HCT116 (cell line): ENCODE data around the gene ERGIC1. TPM values are rescaled to one million over a fixed set of nuclear protein-coding genes. Genes with fewer than 3 reads are reported as not detected.

ENCODE experiments used
- ATAC-seq: fragments of 200-7000 bp; cut with Tn5 transposase; 2 replicates; pipeline ENCODE4 v1.9.1; 2020; ENCODE audit warnings: mild to moderate bottlenecking, moderate library complexity
- BruUV-seq: library from RNA; stranded (reverse); fragments of 400-500 nt; replicated peaks from 2 replicates; lab custom pipeline; 2021; lab: Mats Ljungman, UMichigan
- CTCF ChIA-PET: fragments of 300-600 bp; sonication (Branson Sonifier 250); formaldehyde crosslinking; loops from one replicate; lab custom pipeline; 2021; ENCODE audit warnings: antibody characterized with exemption; lab: Charles Lee
- POLR2A ChIA-PET: fragments of 300-600, 350-600 bp; sonication (Branson Sonifier 250); formaldehyde crosslinking; loops from one replicate; lab custom pipeline; 2021; ENCODE audit warnings: antibody characterized with exemption; lab: Charles Lee
- RAD21 ChIA-PET, 2 experiments: fragments of 300-600 bp; sonication (Branson Sonifier 250); formaldehyde crosslinking; loops; one replicate each; lab custom pipeline; 2023; ENCODE audit warnings: low total read pairs in 2 of 2; ENCODE audit not compliant: uncharacterized antibody in 2 of 2, unreplicated experiment in 2 of 2, low non-redundant PET in 1 of 2; lab: Charles Lee
- DNase-seq: peaks from one replicate; pipeline ENCODE4 v3.0.0-alpha.2; 2010; ENCODE audit warnings: low read depth, low spot score
- H2AFZ ChIP-seq: fragments of 200-600 bp; shearing (Covaris generic), sonication (generic); 2 replicates; pipeline ENCODE4 v1.6.1; 2017; ENCODE audit warnings: low read depth, mixed run types, mixed read lengths, antibody characterized with exemption, low read length; ENCODE audit not compliant: poor library complexity, severe bottlenecking
- H3K27ac ChIP-seq: 2 replicates; pipeline ENCODE4 v1.5.1; 2012; ENCODE audit warnings: low read depth, low read length
- H3K27me3 ChIP-seq: fragments of 200-600 bp; sonication (generic); 2 replicates; pipeline ENCODE4 v1.6.1; 2016; ENCODE audit warnings: mixed run types, low read length, mixed read lengths; ENCODE audit not compliant: insufficient read depth
- H3K36me3 ChIP-seq, 2 experiments: fragments of 200-500 bp in 1 of 2; fragments of 200-600 bp in 1 of 2; sonication (Bioruptor generic) in 1 of 2; sonication (generic) in 1 of 2; 2 replicates each; pipeline versions ENCODE4 v1.5.1 to v1.6.1; 2014 to 2016; ENCODE audit warnings: low read length in 2 of 2, inconsistent platforms in 1 of 2, mixed read lengths in 1 of 2, mixed run types in 1 of 2; ENCODE audit not compliant: insufficient read depth in 2 of 2, control insufficient read depth in 1 of 2
- H3K4me1 ChIP-seq, 2 experiments: fragments of 200-600 bp in 1 of 2; sonication (generic) in 1 of 2; 2 replicates each; pipeline versions ENCODE4 v1.5.1 to v1.6.1; 2012 to 2017; ENCODE audit warnings: low read length in 2 of 2, inconsistent platforms in 1 of 2, mild to moderate bottlenecking in 1 of 2, mixed read lengths in 1 of 2, mixed run types in 1 of 2, moderate library complexity in 1 of 2; ENCODE audit not compliant: insufficient read depth in 2 of 2, control insufficient read depth in 1 of 2
- H3K4me2 ChIP-seq: fragments of 200-600 bp; sonication (generic); 2 replicates; pipeline ENCODE4 v1.6.1; 2017; ENCODE audit warnings: mixed run types, low read length, mixed read lengths
- H3K4me3 ChIP-seq, 2 experiments: fragments of 200-600 bp in 1 of 2; sonication (generic) in 1 of 2; replicated peaks in 1 of 2; 2 replicates each; pipeline ENCODE4 v1.5.1; 2011 to 2016; ENCODE audit warnings: low read length in 2 of 2, control low read depth in 1 of 2, low read depth in 1 of 2, mild to moderate bottlenecking in 1 of 2, mixed read lengths in 1 of 2, mixed run types in 1 of 2
- H3K79me2 ChIP-seq: fragments of 200-600 bp; sonication (generic); 2 replicates; pipeline ENCODE4 v1.6.1; 2017; ENCODE audit warnings: mild to moderate bottlenecking, mixed run types, low read length, moderate library complexity, mixed read lengths; ENCODE audit not compliant: insufficient read depth
- H3K9ac ChIP-seq: fragments of 200-600 bp; sonication (generic); 2 replicates; pipeline ENCODE4 v1.6.1; 2016; ENCODE audit warnings: low read length, mixed read lengths
- H3K9me2 ChIP-seq: fragments of 200-600 bp; sonication (generic), shearing (Covaris generic); 2 replicates; pipeline ENCODE4 v1.6.1; 2017; ENCODE audit warnings: mixed run types, mild to moderate bottlenecking, moderate library complexity; ENCODE audit not compliant: insufficient read depth
- H3K9me3 ChIP-seq, 2 experiments: fragments of 200-500 bp in 1 of 2; fragments of 200-600 bp in 1 of 2; sonication (Bioruptor generic) in 1 of 2; sonication (generic) in 1 of 2; 2 replicates each; pipeline ENCODE4 v1.6.1; 2014 to 2017; ENCODE audit warnings: low read length in 2 of 2, mixed read lengths in 2 of 2, inconsistent platforms in 1 of 2, low read depth in 1 of 2, mild to moderate bottlenecking in 1 of 2, mixed run types in 1 of 2, moderate library complexity in 1 of 2; ENCODE audit not compliant: control insufficient read depth in 1 of 2, insufficient read depth in 1 of 2
- H4K20me1 ChIP-seq: fragments of 200-600 bp; sonication (generic), shearing (Covaris generic); 2 replicates; pipeline ENCODE4 v1.6.1; 2017; ENCODE audit warnings: mixed run types, mild to moderate bottlenecking, moderate library complexity; ENCODE audit not compliant: insufficient read depth
- ATF3 ChIP-seq: IDR thresholded peaks from 2 replicates; pipeline ENCODE4 v1.6.1; 2012
- CEBPB ChIP-seq: IDR thresholded peaks from 2 replicates; pipeline ENCODE4 v1.6.1; 2012; ENCODE audit warnings: low read depth
- ELF1 ChIP-seq: IDR thresholded peaks from 2 replicates; pipeline ENCODE4 v1.6.1; 2012; ENCODE audit warnings: low read depth, borderline replicate concordance
- EZH2phosphoT487 ChIP-seq: fragments of 200-600 bp; IDR thresholded peaks from 2 replicates; pipeline ENCODE4 v1.6.1; 2018; ENCODE audit warnings: antibody characterized with exemption, borderline replicate concordance
- JUND ChIP-seq: IDR thresholded peaks from 2 replicates; pipeline ENCODE4 v1.6.1; 2012
- MAX ChIP-seq: IDR thresholded peaks from 2 replicates; pipeline ENCODE4 v1.6.1; 2012
- POLR2A ChIP-seq: IDR thresholded peaks from 2 replicates; pipeline ENCODE4 v1.7.0; 2011; ENCODE audit warnings: borderline replicate concordance; ENCODE audit not compliant: insufficient read depth, insufficient read length; ENCODE audit errors: extremely low read depth
- POLR2AphosphoS5 ChIP-seq: IDR thresholded peaks from 2 replicates; pipeline ENCODE4 v1.6.1; 2011; ENCODE audit warnings: mild to moderate bottlenecking, low read depth, low read length, moderate library complexity
- RAD21 ChIP-seq: IDR thresholded peaks from 2 replicates; pipeline ENCODE4 v1.6.1; 2012; ENCODE audit warnings: low read depth, mild to moderate bottlenecking
- REST ChIP-seq: IDR thresholded peaks from 2 replicates; pipeline ENCODE4 v1.6.1; 2012; ENCODE audit warnings: low read depth
- SRF ChIP-seq: IDR thresholded peaks from 2 replicates; pipeline ENCODE4 v1.6.1; 2012; ENCODE audit warnings: low read depth
- YY1 ChIP-seq: IDR thresholded peaks from 2 replicates; pipeline ENCODE4 v1.6.1; 2011; ENCODE audit warnings: low read length, low read depth, moderate library complexity, mild to moderate bottlenecking; ENCODE audit not compliant: insufficient replicate concordance; ENCODE audit errors: extremely low read depth
- ZBTB33 ChIP-seq: IDR thresholded peaks from 2 replicates; pipeline ENCODE4 v1.6.1; 2011; ENCODE audit warnings: mild to moderate bottlenecking, low read length, moderate library complexity; ENCODE audit not compliant: insufficient replicate concordance; ENCODE audit errors: extremely low read depth
- ZFX ChIP-seq: fragments of 450-650 bp; IDR thresholded peaks from 2 replicates; pipeline ENCODE4 v1.6.1; 2017
- ZNF274 ChIP-seq: fragments of 200-500 bp; sonication (Bioruptor generic); IDR thresholded peaks from 2 replicates; pipeline ENCODE4 v1.6.1; 2014; ENCODE audit warnings: mild to moderate bottlenecking, low read depth, low read length, inconsistent platforms
- intact Hi-C: fragments of 100-400 bp; cut with micrococcal nuclease; formaldehyde crosslinking; loops from 2 replicates; pipeline ENCODE4 v1.10.0; 2022
- total RNA-seq: library from RNA; stranded (reverse); gene quantifications from one replicate; pipeline ENCODE4 v1.2.1, GENCODE V29; 2021; ENCODE audit not compliant: unreplicated experiment

The ERGIC1 gene
- total RNA-seq, 1 experiment from 2014 or later: 73.3 TPM

GRCh38 chr5:172956936-172957335, 122.9 kb downstream of the ERGIC1 start (continued):
- TF ChIP-seq REST: no peak

- POLR2A ChIA-PET: no interaction called here
- Histone ChIP-seq H3K4me3 (no peak overlapping the region), H3K9ac (no peak overlapping the region), H3K36me3 (peaks cover 0 to 3% of the 10 kb centered on the region in 2 experiments; a peak in 1 of 4 replicates), H2AFZ (no peak overlapping the region), H3K27me3 (no peaks in the 10 kb centered on the region), H3K79me2 (peaks cover 28% of the 10 kb centered on the region), H3K9me3 (no peaks in the 10 kb centered on the region), H3K4me2 (peak overlapping the region; percentile 100; the same call in 1 of the 2 replicates)
- no peak for ATAC-seq
- DNase-seq: no peak
- no TSS peak for BruUV-seq
- no peak for TF ChIP-seq POLR2A
- TF ChIP-seq MAX: no peak
- TF ChIP-seq SRF: no peak
- TF ChIP-seq ATF3: no peak
- no peak for TF ChIP-seq ZFX
- TF ChIP-seq ZBTB33: no peak
- TF ChIP-seq ELF1: no peak
- TF ChIP-seq EZH2phosphoT487: no peak
- TF ChIP-seq JUND: no peak
- no peak for TF ChIP-seq POLR2AphosphoS5
- no peak for TF ChIP-seq ZNF274
- TF ChIP-seq YY1: no peak
- no peak for TF ChIP-seq CEBPB
- TF ChIP-seq RAD21: no peak
- TF ChIP-seq REST: no peak
- TF ChIP-seq, all 23 proteins: peak for 0
- Histone ChIP-seq H3K27ac (no peak overlapping the region), H3K9me2 (no peaks in the 10 kb centered on the region), H4K20me1 (no peaks in the 10 kb centered on the region), H3K4me1 (peaks cover 7 to 50% of the 10 kb centered on the region in 2 experiments)
- RAD21 ChIA-PET: interaction anchor here in 1 of 2 experiments (1.6 kb wide), 1 partner anchor 243 kb away, joined by 3 read pairs; no protein-coding TSS in a partner anchor
- CTCF ChIA-PET: no interaction called here
- intact Hi-C loops: no loop called here
These were observed 123.4 kb downstream of the ERGIC1 start for GRCh38 chr5:172957458-172957857.
